A673 (cell line): ENCODE results near the gene OXNAD1.

Experiments
- EZH2 ChIP-seq: fragments of 200-600 bp; sonication (generic); IDR thresholded peaks from 2 replicates; pipeline ENCODE4 v1.6.1; 2017; ENCODE audit warnings: borderline replicate concordance, low read depth, mild to moderate bottlenecking, mixed read lengths, antibody characterized with exemption, low read length; ENCODE audit not compliant: poor library complexity, severe bottlenecking
- TF ChIP-seq, protein P1 (sequence below): fragments of 300-800, 200-600 bp; sonication (generic); conservative IDR thresholded peaks from 2 replicates; pipeline ENCODE4 v1.5.1; 2017; ENCODE audit warnings: low read depth, mild to moderate bottlenecking, antibody characterized with exemption, low read length, moderate library complexity, mixed read lengths

DNA sequence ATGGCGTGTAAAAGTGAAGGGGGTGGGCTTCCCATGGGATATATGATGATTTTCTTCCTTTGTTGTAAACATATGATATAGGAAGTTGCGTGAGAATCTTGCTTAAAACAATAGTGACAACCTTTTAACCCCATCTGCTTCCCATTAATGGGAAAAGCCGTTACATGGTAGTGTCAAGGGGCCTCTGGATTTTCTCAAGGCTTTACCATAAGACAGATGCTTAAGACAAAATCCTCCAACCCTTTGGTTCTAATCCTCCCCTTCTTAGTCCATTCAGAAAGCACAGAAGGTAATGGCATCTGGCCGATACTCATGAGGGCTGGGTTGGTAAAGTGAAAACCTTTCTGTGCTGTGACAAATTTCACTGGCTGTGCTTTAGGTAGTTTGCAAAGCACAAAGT, 25.2 kb upstream of the OXNAD1 start:
- TF ChIP-seq, protein P1, sequence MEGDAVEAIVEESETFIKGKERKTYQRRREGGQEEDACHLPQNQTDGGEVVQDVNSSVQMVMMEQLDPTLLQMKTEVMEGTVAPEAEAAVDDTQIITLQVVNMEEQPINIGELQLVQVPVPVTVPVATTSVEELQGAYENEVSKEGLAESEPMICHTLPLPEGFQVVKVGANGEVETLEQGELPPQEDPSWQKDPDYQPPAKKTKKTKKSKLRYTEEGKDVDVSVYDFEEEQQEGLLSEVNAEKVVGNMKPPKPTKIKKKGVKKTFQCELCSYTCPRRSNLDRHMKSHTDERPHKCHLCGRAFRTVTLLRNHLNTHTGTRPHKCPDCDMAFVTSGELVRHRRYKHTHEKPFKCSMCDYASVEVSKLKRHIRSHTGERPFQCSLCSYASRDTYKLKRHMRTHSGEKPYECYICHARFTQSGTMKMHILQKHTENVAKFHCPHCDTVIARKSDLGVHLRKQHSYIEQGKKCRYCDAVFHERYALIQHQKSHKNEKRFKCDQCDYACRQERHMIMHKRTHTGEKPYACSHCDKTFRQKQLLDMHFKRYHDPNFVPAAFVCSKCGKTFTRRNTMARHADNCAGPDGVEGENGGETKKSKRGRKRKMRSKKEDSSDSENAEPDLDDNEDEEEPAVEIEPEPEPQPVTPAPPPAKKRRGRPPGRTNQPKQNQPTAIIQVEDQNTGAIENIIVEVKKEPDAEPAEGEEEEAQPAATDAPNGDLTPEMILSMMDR = no peak
- TF ChIP-seq EZH2 = no peak
